Pancreas (tissue), 10 donors: ENCODE measurements around the gene ADCY3. TPM values are rescaled to one million over a fixed set of nuclear protein-coding genes. Genes with fewer than 3 reads are reported as not detected.

Source experiments
- ATAC-seq, 4 donors: fragments of 200-7000 bp; cut with Tn5 transposase; one replicate each; pipeline versions ENCODE4 v1.8.0 to v1.9.1; 2020; ENCODE audit warnings: mild to moderate bottlenecking in 4 of 4, moderate library complexity in 4 of 4
- DNase-seq, 6 donors: peaks; one replicate each; pipeline ENCODE4 v3.0.0-alpha.2; 2020
- FAIRE-seq: peaks from 2 replicates; lab custom pipeline; 2012; peaks lifted over from hg19 to GRCh38; lab: Jason Lieb, UNC
- H3K27ac ChIP-seq, 4 donors: fragments of 200-600 bp; sonication (generic); 1 replicate in 3 of 4; 2 replicates in 1 of 4; pipeline versions ENCODE4 v1.5.0 to v1.8.0; 2020
- H3K27me3 ChIP-seq, 4 donors: fragments of 200-600 bp; one replicate each; pipeline ENCODE4 v1.8.0; 2021
- H3K36me3 ChIP-seq, 3 donors: fragments of 200-600 bp; sonication (generic) in 1 of 3; one replicate each; pipeline versions ENCODE4 v1.5.0 to v1.8.0; 2020 to 2021
- H3K4me1 ChIP-seq, 3 donors: fragments of 200-600 bp; one replicate each; pipeline ENCODE4 v1.8.0; 2021
- H3K4me3 ChIP-seq, 4 donors: fragments of 200-600 bp; sonication (generic) in 2 of 4; one replicate each; pipeline versions ENCODE4 v1.5.0 to v1.8.0; 2020 to 2021
- H3K9me3 ChIP-seq, 4 donors: fragments of 200-600 bp; one replicate each; pipeline ENCODE4 v1.8.0; 2021
- WGBS, 2 donors: extraction: QIAGEN DNeasy Blood & Tissue Kit; methylation state at CpG; one replicate each; pipeline ENCODE4 v1.1.7; 2013; 5-methylcytosine and 5-hydroxymethylcytosine counted together
- intact Hi-C, 3 donors: fragments of 100-400 bp; cut with DNase I; formaldehyde crosslinking; loops; one replicate each; pipeline versions ENCODE4 v1.11.1 to v1.14.2; 2022
- polyA plus RNA-seq, 2 donors: library from polyadenylated mRNA; stranded (reverse); fragments of 200-250 nt; gene quantifications; one replicate each; pipeline ENCODE4 v1.2.3, GENCODE V29; 2013
- total RNA-seq, 6 donors: library from RNA; stranded (reverse); fragmentation: NEBNext Ultra II Directional in 4 of 6; extraction: Animal tissue kit (Norgen Biotek cat#: 25700) in 4 of 6; gene quantifications; one replicate each; pipeline versions ENCODE4 v1.2.1 to v1.2.4, GENCODE V29; 2021 to 2023
- TF ChIP-seq, protein P1 (sequence below), 4 donors: fragments of 200-600 bp; sonication (generic) in 3 of 4; IDR thresholded peaks; one replicate each; pipeline versions ENCODE4 v1.5.0 to v1.8.0; 2021; ENCODE audit warnings: antibody characterized with exemption in 4 of 4
- donor health status: healthy with polysubstance abuse.
- donor health status: DM: no; HTN: no; CAD: no; lungs with moderate emphysema.
- donor health status: DM: no; HTN: no; CAD: no.
- donor health status: control.
- donor health status: control.
- donor health status: Bipolar disorder and iron deficiency.
- donor health status: DM: yes; HTN: yes; CAD: no.
- donor health status: DM: no; HTN: no; CAD: no.
- donor health status: DM: no; HTN: no; CAD: no.
- donor health status: DM: yes; HTN: yes; CAD: no.

The ADCY3 gene
- total and polyA plus RNA-seq, 8 donors, result 4.7 to 29.4 (median 11.0) TPM

DNA sequence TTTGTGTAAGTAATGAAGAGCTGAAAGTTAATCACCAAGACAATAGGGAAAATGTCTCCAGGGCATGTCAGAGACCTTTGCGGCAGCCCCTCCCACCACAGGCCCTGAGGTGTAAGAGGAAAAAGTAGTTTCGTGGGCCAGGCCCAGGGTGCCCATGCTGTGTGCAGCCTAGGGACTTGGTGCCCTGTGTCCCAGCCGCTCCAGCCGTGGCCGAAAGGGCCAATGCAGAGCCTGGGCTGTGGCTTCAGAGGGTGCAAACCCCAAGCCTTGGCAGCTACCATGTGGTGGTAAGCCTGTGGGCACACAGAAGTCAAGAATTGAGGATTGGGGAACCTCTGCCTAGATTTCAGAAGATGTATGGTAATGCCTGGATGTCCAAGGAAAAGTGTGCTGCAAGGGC is 74.3 kb downstream of the ADCY3 start:
- intact Hi-C loops, result no loop called here
- Histone ChIP-seq H3K27me3 (no peaks in the 10 kb centered on the region), H3K4me3 (no peak overlapping the region), H3K9me3 (no peaks in the 10 kb centered on the region), H3K4me1 (no peaks in the 10 kb centered on the region), H3K27ac (no peak overlapping the region), H3K36me3 (no peaks in the 10 kb centered on the region)
- TF ChIP-seq, protein P1, sequence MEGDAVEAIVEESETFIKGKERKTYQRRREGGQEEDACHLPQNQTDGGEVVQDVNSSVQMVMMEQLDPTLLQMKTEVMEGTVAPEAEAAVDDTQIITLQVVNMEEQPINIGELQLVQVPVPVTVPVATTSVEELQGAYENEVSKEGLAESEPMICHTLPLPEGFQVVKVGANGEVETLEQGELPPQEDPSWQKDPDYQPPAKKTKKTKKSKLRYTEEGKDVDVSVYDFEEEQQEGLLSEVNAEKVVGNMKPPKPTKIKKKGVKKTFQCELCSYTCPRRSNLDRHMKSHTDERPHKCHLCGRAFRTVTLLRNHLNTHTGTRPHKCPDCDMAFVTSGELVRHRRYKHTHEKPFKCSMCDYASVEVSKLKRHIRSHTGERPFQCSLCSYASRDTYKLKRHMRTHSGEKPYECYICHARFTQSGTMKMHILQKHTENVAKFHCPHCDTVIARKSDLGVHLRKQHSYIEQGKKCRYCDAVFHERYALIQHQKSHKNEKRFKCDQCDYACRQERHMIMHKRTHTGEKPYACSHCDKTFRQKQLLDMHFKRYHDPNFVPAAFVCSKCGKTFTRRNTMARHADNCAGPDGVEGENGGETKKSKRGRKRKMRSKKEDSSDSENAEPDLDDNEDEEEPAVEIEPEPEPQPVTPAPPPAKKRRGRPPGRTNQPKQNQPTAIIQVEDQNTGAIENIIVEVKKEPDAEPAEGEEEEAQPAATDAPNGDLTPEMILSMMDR (IDR thresholded peaks at IDR 0.05), result no peak
- ATAC-seq (no peak), DNase-seq (peak in 1 of 6 donors; percentile 28), FAIRE-seq (no peak)
- WGBS, 2 donors, result 91 to 96% methylated on average over 5 of the region's 5 CpGs

DNA sequence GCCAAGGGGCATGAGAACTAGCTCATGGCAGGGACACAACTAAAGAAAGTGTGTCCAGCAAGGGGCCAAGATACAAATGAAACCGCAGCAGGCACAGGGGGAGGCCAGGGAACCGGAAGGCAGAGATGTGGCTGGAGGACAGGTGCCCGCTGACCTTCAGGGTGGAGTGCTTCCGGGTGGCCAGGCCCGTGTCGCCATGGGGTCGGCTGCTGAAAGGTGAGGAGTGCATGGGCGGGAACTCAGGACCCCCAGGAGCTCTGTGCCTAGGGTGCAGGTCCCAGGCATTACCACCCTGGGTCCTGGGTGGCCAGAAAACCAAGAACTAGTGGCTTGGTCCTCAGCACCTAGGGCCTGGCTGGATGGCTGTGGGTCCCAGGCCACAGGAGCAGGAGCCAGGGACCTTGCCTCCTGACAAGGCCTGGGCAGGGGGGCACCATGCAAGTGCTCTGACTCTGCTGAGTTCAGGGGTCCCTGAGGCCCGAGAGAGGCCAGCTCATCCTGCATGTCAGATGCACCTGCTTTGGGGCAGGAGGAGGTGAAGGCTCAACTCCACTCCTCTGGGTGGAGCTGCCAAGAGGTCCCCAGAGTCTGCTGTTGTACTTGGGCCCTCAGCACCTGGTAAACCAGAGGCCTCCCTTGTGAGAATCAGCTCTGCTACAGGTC is 75.9 kb downstream of the ADCY3 start:
- no peaks in the 10 kb centered on the region for H3K36me3 ChIP-seq
- no peak overlapping the region for H3K4me3 ChIP-seq
- no peaks in the 10 kb centered on the region for H3K4me1 ChIP-seq
- TF ChIP-seq, protein P1 (IDR thresholded peaks at IDR 0.05), result no peak
- ATAC-seq (no peak), FAIRE-seq (no peak), DNase-seq (peak in 1 of 6 donors; percentile 25)
- intact Hi-C loops, result no loop called here
- 89 to 94% methylated on average over 9 of the region's 9 CpGs for WGBS, 2 donors
- H3K9me3 ChIP-seq, result no peaks in the 10 kb centered on the region
- H3K27ac ChIP-seq, result no peak overlapping the region
- no peaks in the 10 kb centered on the region for H3K27me3 ChIP-seq

DNA sequence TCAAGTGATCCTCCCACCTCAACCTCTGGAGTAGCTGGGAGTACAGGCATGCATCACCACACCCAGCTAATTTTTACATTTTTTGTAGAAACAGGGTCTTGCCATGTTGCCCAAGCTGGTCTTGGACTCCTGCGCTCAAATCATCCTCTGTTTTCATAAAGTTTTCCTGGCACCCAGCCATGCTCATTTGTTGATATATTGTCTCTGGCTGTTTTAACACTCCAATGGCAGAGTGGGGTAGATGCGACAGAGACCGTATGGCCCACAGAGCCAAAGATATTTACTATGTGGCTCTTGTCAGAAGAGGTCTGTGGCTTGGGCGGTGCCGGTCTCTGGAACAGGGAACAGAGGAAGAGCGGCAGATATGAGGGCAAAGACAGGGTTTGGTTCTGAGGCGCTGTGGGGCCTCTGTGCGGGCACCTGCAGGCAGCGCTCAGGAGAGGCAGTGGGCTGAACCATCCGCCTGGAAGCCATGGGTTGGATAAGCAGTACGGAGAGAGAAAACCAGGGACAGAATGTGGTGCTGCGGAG is 76.6 kb downstream of the ADCY3 start:
- intact Hi-C loops, result no loop called here
- Histone ChIP-seq H3K27ac (no peak overlapping the region), H3K4me1 (no peaks in the 10 kb centered on the region), H3K9me3 (no peaks in the 10 kb centered on the region), H3K4me3 (no peak overlapping the region), H3K36me3 (no peaks in the 10 kb centered on the region), H3K27me3 (no peaks in the 10 kb centered on the region)
- no peak for FAIRE-seq
- no peak for ATAC-seq
- peak in 1 of 6 donors; percentile 39 for DNase-seq
- TF ChIP-seq, protein P1 (IDR thresholded peaks at IDR 0.05), result no peak
- WGBS, 2 donors, result 94 to 95% methylated on average over 12 of the region's 12 CpGs

DNA sequence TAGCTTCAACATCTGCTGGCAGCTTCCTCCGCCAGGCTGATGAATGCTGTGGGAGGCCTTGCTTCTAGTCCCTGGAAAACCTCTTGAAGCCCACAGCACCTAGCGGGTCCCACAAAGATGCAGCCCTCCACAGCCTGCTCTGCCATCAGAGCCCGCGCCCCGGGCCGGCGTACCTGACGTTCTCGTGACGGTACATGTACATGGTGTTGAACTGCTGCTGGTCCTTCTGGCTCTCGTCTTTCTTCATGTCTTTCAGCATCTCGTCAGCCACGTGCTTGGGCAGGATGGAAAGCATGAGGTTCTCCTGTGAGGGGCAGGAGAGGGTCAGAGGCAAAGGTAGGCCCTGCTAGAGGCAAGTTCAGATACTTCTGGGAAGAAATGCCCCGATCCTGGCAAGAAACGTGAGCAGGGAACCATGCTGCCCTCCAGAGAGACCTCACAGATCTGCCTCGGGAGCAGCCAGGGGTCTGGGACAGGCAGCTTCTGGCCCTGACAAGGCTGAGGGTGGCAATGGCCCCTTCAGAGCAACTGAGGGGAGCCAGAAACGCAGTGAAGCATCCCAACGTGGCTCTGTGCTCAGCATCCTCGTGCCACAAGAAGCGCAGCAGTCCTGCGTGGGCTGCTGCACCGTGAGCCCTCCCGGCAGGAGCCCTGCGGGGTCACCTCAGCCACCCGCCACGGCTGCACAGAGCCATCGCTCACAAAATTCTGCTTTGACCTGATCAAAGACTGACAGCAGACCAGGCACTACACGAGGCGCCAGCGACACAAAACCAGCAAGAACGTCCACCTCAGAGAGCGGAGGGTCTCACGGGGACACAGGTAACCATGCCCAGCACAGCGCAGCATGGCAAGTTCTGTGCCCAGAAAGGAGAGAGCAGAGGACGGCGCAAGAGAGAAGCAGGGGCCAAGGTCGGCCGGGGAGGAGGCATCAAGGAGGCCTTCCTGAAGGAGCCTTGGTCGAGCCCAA is 77.7 kb downstream of the ADCY3 start:
- no peaks in the 10 kb centered on the region for H3K27me3 ChIP-seq
- WGBS, 2 donors, result 89 to 91% methylated on average over 39 of the region's 39 CpGs
- DNase-seq (peak in 1 of 6 donors; percentile 43), ATAC-seq (no peak), FAIRE-seq (no peak)
- H3K9me3 ChIP-seq, result no peaks in the 10 kb centered on the region
- H3K36me3 ChIP-seq, result no peaks in the 10 kb centered on the region
- H3K4me1 ChIP-seq, result no peaks in the 10 kb centered on the region
- TF ChIP-seq, protein P1 (IDR thresholded peaks at IDR 0.05), result no peak
- no peak overlapping the region for H3K4me3 ChIP-seq
- intact Hi-C loops, result no loop called here
- H3K27ac ChIP-seq, result no peak overlapping the region
